Renal pelvis (tissue), 4 donors: ENCODE data around the gene CPNE1. TPM values are rescaled to one million over a fixed set of nuclear protein-coding genes. Genes with fewer than 3 reads are reported as not detected.

Source experiments
- DNase-seq: peaks from one replicate; pipeline ENCODE4 v3.0.0-alpha.2; 2013
- polyA plus RNA-seq, 3 donors: library from polyadenylated mRNA; unstranded; fragments of 120-200 nt; gene quantifications; one replicate each; pipeline ENCODE4 v1.2.1, GENCODE V29; 2013; ENCODE audit not compliant: insufficient read length in 3 of 3

The CPNE1 gene
- polyA plus RNA-seq, 3 donors: 166 to 209 (median 203) TPM

- no peak for DNase-seq
Observed at GRCh38 chr20:35629427-35630145, 35.1 kb downstream of the CPNE1 start.

GRCh38 chr20:35627121-35627520 lies 37.6 kb downstream of the CPNE1 start:
- DNase-seq: no peak

GRCh38 chr20:35626386-35627001 lies 38.2 kb downstream of the CPNE1 start:
- DNase-seq: no peak

- DNase-seq: no peak
Observed at GRCh38 chr20:35625584-35626385, 38.9 kb downstream of the CPNE1 start.

GRCh38 chr20:35621560-35621946 lies 43.1 kb downstream of the CPNE1 start:
- DNase-seq: no peak

GRCh38 chr20:35620818-35621559 lies 43.7 kb downstream of the CPNE1 start:
- DNase-seq: no peak

GRCh38 chr20:35619196-35620095 lies 45.3 kb downstream of the CPNE1 start:
- peak; percentile 81 for DNase-seq

GRCh38 chr20:35618263-35619131 lies 46.2 kb downstream of the CPNE1 start:
- peak; percentile 11 for DNase-seq

GRCh38 chr20:35617397-35618262 lies 47.1 kb downstream of the CPNE1 start:
- peak; percentile 41 for DNase-seq

GRCh38 chr20:35616465-35617396 lies 48.0 kb downstream of the CPNE1 start:
- DNase-seq: peak; percentile 75

- DNase-seq: peak; percentile 98
Observed at GRCh38 chr20:35615667-35616464, 48.8 kb downstream of the CPNE1 start, which contains the start of gene SPAG4. Gene SPAG4 (plus strand): TSS chr20:35615829. CDS start chr20:35616004, 175 bp downstream.

GRCh38 chr20:35611482-35611881 lies 53.2 kb downstream of the CPNE1 start:
- DNase-seq: no peak

- no peak for DNase-seq
Observed at GRCh38 chr20:35610833-35611427, 53.8 kb downstream of the CPNE1 start.

GRCh38 chr20:35607003-35607735 lies 57.5 kb downstream of the CPNE1 start:
- no peak for DNase-seq

- no peak for DNase-seq
Observed at GRCh38 chr20:35606127-35606526, 58.6 kb downstream of the CPNE1 start.

GRCh38 chr20:35604449-35604747 lies 60.3 kb downstream of the CPNE1 start:
- DNase-seq: no peak
